DOHH2 (cell line): Measurements from ENCODE around the gene AUTS2.

Experiments
- H3F3A ChIP-seq: fragments of 200-600 bp; sonication (generic), shearing (Covaris generic); 2 replicates; pipeline ENCODE4 v1.6.0; 2016; ENCODE audit warnings: antibody characterized with exemption, mild to moderate bottlenecking; ENCODE audit not compliant: control insufficient read depth, insufficient read depth
- H3K27ac ChIP-seq: fragments of 200-600 bp; sonication (generic); 2 replicates; pipeline ENCODE4 v1.5.1; 2014; ENCODE audit warnings: low read depth, mild to moderate bottlenecking, low read length, moderate library complexity
- H3K27me3 ChIP-seq: fragments of 200-600 bp; sonication (generic); 2 replicates; pipeline ENCODE4 v1.6.1; 2014; ENCODE audit warnings: mild to moderate bottlenecking, low read length, mixed read lengths; ENCODE audit not compliant: control insufficient read depth
- H3K36me3 ChIP-seq: fragments of 200-600 bp; sonication (generic); 2 replicates; pipeline ENCODE4 v1.6.1; 2014; ENCODE audit warnings: mild to moderate bottlenecking, low read length, moderate library complexity, mixed read lengths; ENCODE audit not compliant: control insufficient read depth
- H3K4me1 ChIP-seq: fragments of 200-600 bp; sonication (generic); 2 replicates; pipeline ENCODE4 v1.6.1; 2014; ENCODE audit warnings: mild to moderate bottlenecking, low read length, mixed read lengths; ENCODE audit not compliant: control insufficient read depth
- H3K4me2 ChIP-seq: fragments of 200-600 bp; sonication (generic); 2 replicates; pipeline ENCODE4 v1.6.0; 2014; ENCODE audit warnings: mild to moderate bottlenecking, low read length, moderate library complexity
- H3K4me3 ChIP-seq: fragments of 200-600 bp; sonication (generic); 2 replicates; pipeline ENCODE4 v1.5.1; 2014; ENCODE audit warnings: mild to moderate bottlenecking, low read length, mixed read lengths
- H3K79me2 ChIP-seq: fragments of 200-600 bp; sonication (generic); 2 replicates; pipeline ENCODE4 v1.6.1; 2014; ENCODE audit warnings: mild to moderate bottlenecking, low read length, mixed read lengths; ENCODE audit not compliant: control insufficient read depth
- H3K9me2 ChIP-seq: fragments of 200-600 bp; sonication (generic); replicated peaks from 2 replicates; pipeline ENCODE4 v1.6.1; 2014; ENCODE audit warnings: mild to moderate bottlenecking, low read length, mixed read lengths; ENCODE audit not compliant: control insufficient read depth
- H3K9me3 ChIP-seq: fragments of 200-600 bp; sonication (generic); 2 replicates; pipeline ENCODE4 v1.6.1; 2014; ENCODE audit warnings: antibody characterized with exemption, low read length, mixed read lengths; ENCODE audit not compliant: control insufficient read depth, insufficient read depth
- H4K20me1 ChIP-seq: fragments of 200-600 bp; sonication (generic); 2 replicates; pipeline ENCODE4 v1.6.0; 2014; ENCODE audit warnings: low read depth, mild to moderate bottlenecking, antibody characterized with exemption, low read length, moderate library complexity; ENCODE audit not compliant: control insufficient read depth, insufficient read depth
- EZH2phosphoT487 ChIP-seq: fragments of 200-600 bp; sonication (generic); IDR thresholded peaks from 2 replicates; pipeline ENCODE4 v1.6.1; 2017; ENCODE audit warnings: borderline replicate concordance, mild to moderate bottlenecking, antibody characterized with exemption, low read length, moderate library complexity, mixed read lengths
- TF ChIP-seq, protein P1 (sequence below): fragments of 200-600 bp; sonication (generic); IDR thresholded peaks from one replicate; pipeline ENCODE4 v1.5.1; 2014; ENCODE audit warnings: antibody characterized with exemption, mild to moderate bottlenecking, low read depth, low read length; ENCODE audit not compliant: poor library complexity, severe bottlenecking

AUTS2 gene

DNA sequence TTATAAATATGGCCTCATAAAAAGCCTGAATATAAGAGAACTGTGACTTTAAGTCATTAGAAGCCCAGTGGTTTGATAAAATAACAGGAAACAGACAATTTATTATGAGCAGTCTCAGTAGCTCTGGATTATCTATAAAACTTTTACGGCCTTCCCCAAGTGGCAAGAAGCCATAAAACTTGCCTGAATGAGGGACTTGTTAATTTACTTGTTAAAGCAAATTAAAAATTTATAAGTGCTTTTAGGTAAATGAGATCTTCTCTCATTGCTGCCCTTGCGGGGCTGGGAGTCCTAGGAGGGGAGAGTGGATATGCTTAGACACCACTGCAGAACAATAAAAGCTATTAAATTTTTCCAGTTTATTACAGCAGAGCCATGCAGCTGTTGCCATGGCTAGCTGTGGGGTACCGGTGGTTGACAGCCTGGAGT lies 499.9 kb downstream of the AUTS2 start:
- Histone ChIP-seq H3K27ac (no peak overlapping the region), H3F3A (no peaks in the 10 kb centered on the region), H3K36me3 (no peaks in the 10 kb centered on the region), H3K4me1 (no peaks in the 10 kb centered on the region), H4K20me1 (no peaks in the 10 kb centered on the region), H3K4me3 (no peak overlapping the region), H3K4me2 (no peak overlapping the region), H3K79me2 (no peaks in the 10 kb centered on the region), H3K27me3 (no peaks in the 10 kb centered on the region), H3K9me3 (no peaks in the 10 kb centered on the region), H3K9me2 (no peaks in the 10 kb centered on the region)
- TF ChIP-seq EZH2phosphoT487, result no peak
- TF ChIP-seq, protein P1, sequence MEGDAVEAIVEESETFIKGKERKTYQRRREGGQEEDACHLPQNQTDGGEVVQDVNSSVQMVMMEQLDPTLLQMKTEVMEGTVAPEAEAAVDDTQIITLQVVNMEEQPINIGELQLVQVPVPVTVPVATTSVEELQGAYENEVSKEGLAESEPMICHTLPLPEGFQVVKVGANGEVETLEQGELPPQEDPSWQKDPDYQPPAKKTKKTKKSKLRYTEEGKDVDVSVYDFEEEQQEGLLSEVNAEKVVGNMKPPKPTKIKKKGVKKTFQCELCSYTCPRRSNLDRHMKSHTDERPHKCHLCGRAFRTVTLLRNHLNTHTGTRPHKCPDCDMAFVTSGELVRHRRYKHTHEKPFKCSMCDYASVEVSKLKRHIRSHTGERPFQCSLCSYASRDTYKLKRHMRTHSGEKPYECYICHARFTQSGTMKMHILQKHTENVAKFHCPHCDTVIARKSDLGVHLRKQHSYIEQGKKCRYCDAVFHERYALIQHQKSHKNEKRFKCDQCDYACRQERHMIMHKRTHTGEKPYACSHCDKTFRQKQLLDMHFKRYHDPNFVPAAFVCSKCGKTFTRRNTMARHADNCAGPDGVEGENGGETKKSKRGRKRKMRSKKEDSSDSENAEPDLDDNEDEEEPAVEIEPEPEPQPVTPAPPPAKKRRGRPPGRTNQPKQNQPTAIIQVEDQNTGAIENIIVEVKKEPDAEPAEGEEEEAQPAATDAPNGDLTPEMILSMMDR, result no peak

DNA sequence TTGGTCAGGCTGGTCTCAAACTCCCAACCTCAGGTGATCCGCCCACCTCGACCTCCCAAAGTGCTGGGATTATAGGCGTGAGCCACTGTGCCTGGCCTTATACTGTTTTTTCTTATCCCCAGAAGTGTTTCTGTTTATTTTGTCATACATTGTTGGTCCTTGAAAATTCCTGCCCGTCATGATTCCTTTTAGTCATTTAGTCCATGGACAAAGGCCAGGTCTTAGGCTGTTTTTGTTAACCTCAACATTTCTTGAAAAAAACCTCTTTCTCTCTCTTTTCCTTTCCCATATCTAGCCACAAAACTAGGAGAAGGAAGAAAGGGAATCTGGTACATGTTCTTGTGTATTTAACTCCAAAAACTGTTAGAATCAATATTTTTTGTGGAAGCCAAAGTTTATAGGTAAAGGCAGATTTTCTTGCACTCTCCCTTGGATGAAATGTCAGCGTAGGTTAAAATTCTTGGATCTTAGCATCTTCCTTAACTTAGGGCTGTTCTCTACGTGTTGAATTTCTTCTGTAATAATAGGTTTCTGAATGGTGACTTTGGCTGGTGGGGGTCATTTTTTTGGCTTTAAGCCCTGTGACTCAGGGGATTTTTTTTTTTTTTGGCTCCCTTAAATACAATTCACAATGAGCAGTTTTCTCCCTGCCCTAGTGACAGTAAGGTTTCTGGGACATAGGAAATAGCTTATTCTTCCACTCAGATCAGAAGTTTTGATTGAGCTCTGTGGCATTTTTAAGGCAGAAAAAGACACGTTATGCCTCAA lies 500.8 kb downstream of the AUTS2 start:
- H3K4me2 ChIP-seq, result no peak overlapping the region
- no peaks in the 10 kb centered on the region for H3K4me1 ChIP-seq
- no peaks in the 10 kb centered on the region for H3K27me3 ChIP-seq
- no peaks in the 10 kb centered on the region for H3K9me3 ChIP-seq
- H3K27ac ChIP-seq, result no peak overlapping the region
- no peaks in the 10 kb centered on the region for H3K79me2 ChIP-seq
- H3K9me2 ChIP-seq, result no peaks in the 10 kb centered on the region
- no peaks in the 10 kb centered on the region for H4K20me1 ChIP-seq
- no peaks in the 10 kb centered on the region for H3F3A ChIP-seq
- TF ChIP-seq EZH2phosphoT487, result no peak
- TF ChIP-seq, protein P1, result no peak
- no peaks in the 10 kb centered on the region for H3K36me3 ChIP-seq
- no peak overlapping the region for H3K4me3 ChIP-seq

DNA sequence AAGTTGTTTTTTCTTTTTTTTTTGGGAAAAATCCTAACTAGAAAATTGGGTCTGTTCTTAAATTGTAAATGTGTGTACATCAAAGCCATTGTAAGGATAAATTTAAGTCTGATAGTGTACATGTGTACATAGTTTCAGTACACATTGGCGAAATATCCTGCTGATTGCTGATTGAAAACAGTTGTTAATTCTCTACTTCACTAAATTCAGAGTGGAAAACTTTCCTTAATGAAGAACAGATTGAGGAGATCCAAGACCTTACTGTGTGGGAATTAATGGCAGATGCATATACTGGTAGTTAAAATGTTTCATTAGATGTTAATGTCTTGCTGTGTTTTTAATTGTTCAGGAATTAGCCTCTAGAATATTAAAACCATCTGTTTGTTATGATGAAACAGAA lies 506.0 kb downstream of the AUTS2 start:
- Histone ChIP-seq H3F3A (no peaks in the 10 kb centered on the region), H3K79me2 (no peaks in the 10 kb centered on the region), H4K20me1 (no peaks in the 10 kb centered on the region), H3K27me3 (no peaks in the 10 kb centered on the region), H3K36me3 (no peaks in the 10 kb centered on the region), H3K9me2 (no peaks in the 10 kb centered on the region), H3K4me1 (no peaks in the 10 kb centered on the region), H3K4me2 (no peak overlapping the region), H3K4me3 (no peak overlapping the region), H3K9me3 (no peaks in the 10 kb centered on the region), H3K27ac (no peak overlapping the region)
- TF ChIP-seq, protein P1, result no peak
- no peak for TF ChIP-seq EZH2phosphoT487
